A673 (cell line): Measurements from ENCODE around the gene RAB25. TPM values are rescaled to one million over a fixed set of nuclear protein-coding genes. Genes with fewer than 3 reads are reported as not detected.
A peak's percentile ranks its signal among the peaks of the same experiment; 100 is the strongest.
"Not testable (repeated sequence)": the region's sequence is repeated elsewhere in the genome, so short reads cannot be mapped to it uniquely, and the experiment has no call there.

Source experiments
- BruUV-seq: library from RNA; stranded (reverse); fragments of 400-500 nt; replicated peaks from 2 replicates; lab custom pipeline; 2021; lab: Mats Ljungman, UMichigan
- CTCF ChIA-PET: fragments of 300-600 bp; sonication (Branson Sonifier 250); formaldehyde crosslinking; loops from one replicate; lab custom pipeline; 2022; ENCODE audit warnings: antibody characterized with exemption; lab: Charles Lee
- POLR2A ChIA-PET: fragments of 300-600 bp; sonication (Branson Sonifier 250); formaldehyde crosslinking; loops from one replicate; lab custom pipeline; 2022; ENCODE audit warnings: antibody characterized with exemption; ENCODE audit not compliant: low non-redundant PET; lab: Charles Lee
- DNase-seq: peaks from one replicate; pipeline ENCODE4 v3.0.0-alpha.2; 2015; ENCODE audit warnings: low spot score
- H3K27ac ChIP-seq: fragments of 200-600 bp; sonication (generic); 2 replicates; pipeline ENCODE4 v1.5.1; 2016; ENCODE audit warnings: mixed run types, low read depth, mild to moderate bottlenecking, mixed read lengths, antibody characterized with exemption, low read length; ENCODE audit not compliant: poor library complexity, severe bottlenecking
- H3K27me3 ChIP-seq: fragments of 200-600 bp; sonication (generic); replicated peaks from 2 replicates; pipeline ENCODE4 v1.6.1; 2017; ENCODE audit warnings: mixed run types, low read depth, mild to moderate bottlenecking, mixed read lengths, antibody characterized with exemption, low read length; ENCODE audit not compliant: insufficient read depth, poor library complexity
- H3K36me3 ChIP-seq: fragments of 200-600 bp; sonication (generic); 2 replicates; pipeline ENCODE4 v1.6.1; 2016; ENCODE audit warnings: mixed run types, mild to moderate bottlenecking, mixed read lengths, antibody characterized with exemption, low read length; ENCODE audit not compliant: insufficient read depth, poor library complexity, severe bottlenecking
- H3K4me1 ChIP-seq: fragments of 200-600 bp; sonication (generic); 2 replicates; pipeline ENCODE4 v1.6.1; 2017; ENCODE audit warnings: mixed run types, mild to moderate bottlenecking, mixed read lengths, antibody characterized with exemption, low read length; ENCODE audit not compliant: insufficient read depth, poor library complexity, severe bottlenecking
- H3K4me3 ChIP-seq: fragments of 200-600 bp; sonication (generic); 2 replicates; pipeline ENCODE4 v1.5.1; 2016; ENCODE audit warnings: low read depth, mixed run types, mild to moderate bottlenecking, mixed read lengths, low read length; ENCODE audit not compliant: poor library complexity, severe bottlenecking
- H3K9me3 ChIP-seq: fragments of 200-600 bp; sonication (generic); 2 replicates; pipeline ENCODE4 v1.6.1; 2016; ENCODE audit warnings: mixed run types, low read depth, mild to moderate bottlenecking, mixed read lengths, antibody characterized with exemption, low read length; ENCODE audit not compliant: poor library complexity, severe bottlenecking
- CTCF ChIP-seq: fragments of 300-800, 200-600 bp; sonication (generic); conservative IDR thresholded peaks from 2 replicates; pipeline ENCODE4 v1.5.1; 2017; ENCODE audit warnings: low read depth, mild to moderate bottlenecking, antibody characterized with exemption, low read length, moderate library complexity, mixed read lengths
- EZH2 ChIP-seq: fragments of 200-600 bp; sonication (generic); IDR thresholded peaks from 2 replicates; pipeline ENCODE4 v1.6.1; 2017; ENCODE audit warnings: borderline replicate concordance, low read depth, mild to moderate bottlenecking, mixed read lengths, antibody characterized with exemption, low read length; ENCODE audit not compliant: poor library complexity, severe bottlenecking
- intact Hi-C: fragments of 100-400 bp; cut with micrococcal nuclease; formaldehyde crosslinking; loops from one replicate; pipeline ENCODE4 v1.10.0; 2022; ENCODE audit not compliant: unreplicated experiment
- total RNA-seq: library from RNA; stranded (reverse); gene quantifications from 2 replicates; pipeline ENCODE4 v1.2.3, GENCODE V29; 2021

The RAB25 gene
- total RNA-seq, 1 experiment from 2014 or later = 0.47 TPM

GRCh38 chr1:156026588-156026987 lies 34.4 kb upstream of the RAB25 start:
- no peak overlapping the region for H3K4me3 ChIP-seq
- H3K9me3 ChIP-seq = no peaks in the 10 kb centered on the region
- no peak overlapping the region for H3K27ac ChIP-seq
- intact Hi-C loops = loop anchor here (10.0 kb wide), 1 partner anchor 108 kb away; no protein-coding TSS in a partner anchor
- no peak for DNase-seq
- no TSS peak for BruUV-seq
- TF ChIP-seq CTCF = no peak
- no peak for TF ChIP-seq EZH2
- H3K4me1 ChIP-seq = no peaks in the 10 kb centered on the region
- CTCF ChIA-PET = interaction anchor here (0.7 to 1.1 kb wide), 3 partner anchors 27 to 41 kb away, joined by 3 to 13 read pairs (median 10); partner anchors contain the start of genes LAMTOR2 and UBQLN4
- no peaks in the 10 kb centered on the region for H3K27me3 ChIP-seq
- POLR2A ChIA-PET = no interaction called here
- H3K36me3 ChIP-seq = no peaks in the 10 kb centered on the region

GRCh38 chr1:156033011-156033410 lies 27.9 kb upstream of the RAB25 start:
- Histone ChIP-seq H3K9me3 (no peaks in the 10 kb centered on the region), H3K4me1 (no peaks in the 10 kb centered on the region), H3K4me3 (no peak overlapping the region), H3K36me3 (peaks cover 7% of the 10 kb centered on the region), H3K27ac (no peak overlapping the region), H3K27me3 (no peaks in the 10 kb centered on the region)
- ChIA-PET POLR2A (no interaction called here), CTCF (no interaction called here)
- no peak for TF ChIP-seq EZH2
- no peak for TF ChIP-seq CTCF
- BruUV-seq = no TSS peak
- DNase-seq = peak; percentile 57
- intact Hi-C loops = no loop called here

- H3K4me3 ChIP-seq, H3K27me3 ChIP-seq, intact Hi-C loops, H3K27ac ChIP-seq, H3K36me3 ChIP-seq, H3K4me1 ChIP-seq, POLR2A ChIA-PET, DNase-seq, BruUV-seq, H3K9me3 ChIP-seq: not testable (repeated sequence)
- CTCF ChIA-PET = interaction anchor here (0.6 kb wide), 1 partner anchor 32 kb away, joined by 3 read pairs; no protein-coding TSS in a partner anchor
These were observed 26.0 kb upstream of the RAB25 start for GRCh38 chr1:156034991-156035390.

GRCh38 chr1:156042828-156043227 lies 18.1 kb upstream of the RAB25 start:
- TF ChIP-seq EZH2 = no peak
- TF ChIP-seq CTCF = no peak
- ChIA-PET CTCF (no interaction called here), POLR2A (no interaction called here)
- DNase-seq = no peak
- peaks cover 33% of the 10 kb centered on the region for H3K36me3 ChIP-seq
- no peak overlapping the region for H3K4me3 ChIP-seq
- H3K27ac ChIP-seq = no peak overlapping the region
- H3K9me3 ChIP-seq = no peaks in the 10 kb centered on the region
- H3K4me1 ChIP-seq = no peaks in the 10 kb centered on the region
- H3K27me3 ChIP-seq = no peaks in the 10 kb centered on the region
- intact Hi-C loops = no loop called here
- BruUV-seq = no TSS peak
